H9 (cell line): ENCODE measurements around the gene GRIK4. TPM values are rescaled to one million over a fixed set of nuclear protein-coding genes. Genes with fewer than 3 reads are reported as not detected.

Source experiments
- DNase-seq: peaks from one replicate; pipeline ENCODE4 v3.0.0-alpha.2; 2017
- H2AFZ ChIP-seq: one replicate; pipeline ENCODE4 v1.6.1; 2013; ENCODE audit warnings: mild to moderate bottlenecking, low read length, control low read depth, moderate library complexity
- H2AK5ac ChIP-seq: 2 replicates; pipeline ENCODE4 v1.6.1; 2013; ENCODE audit warnings: low read length, control low read depth, mixed read lengths; ENCODE audit not compliant: insufficient read length
- H2BK120ac ChIP-seq: one replicate; pipeline ENCODE4 v1.6.1; 2013; ENCODE audit warnings: low read depth, mild to moderate bottlenecking, low read length, control low read depth, inconsistent platforms; ENCODE audit not compliant: poor library complexity, severe bottlenecking
- H2BK12ac ChIP-seq: 2 replicates; pipeline ENCODE4 v1.6.1; 2013; ENCODE audit warnings: low read length, control low read depth, mixed read lengths, low read depth; ENCODE audit not compliant: insufficient read length
- H2BK15ac ChIP-seq: 2 replicates; pipeline ENCODE4 v1.6.1; 2013; ENCODE audit warnings: low read depth, low read length, control low read depth
- H2BK20ac ChIP-seq: one replicate; pipeline ENCODE4 v1.6.1; 2013; ENCODE audit warnings: low read depth, mild to moderate bottlenecking, low read length, control low read depth, inconsistent platforms; ENCODE audit not compliant: poor library complexity, severe bottlenecking
- H2BK5ac ChIP-seq: 2 replicates; pipeline ENCODE4 v1.6.1; 2013; ENCODE audit warnings: low read length, control low read depth, mixed read lengths; ENCODE audit not compliant: insufficient read length
- H3K14ac ChIP-seq: 2 replicates; pipeline ENCODE4 v1.6.1; 2013; ENCODE audit warnings: low read length, control low read depth; ENCODE audit not compliant: insufficient read depth
- H3K18ac ChIP-seq: 2 replicates; pipeline ENCODE4 v1.6.1; 2013; ENCODE audit warnings: low read depth, mild to moderate bottlenecking, mixed read lengths, low read length, control low read depth; ENCODE audit not compliant: insufficient read length
- H3K23ac ChIP-seq: 2 replicates; pipeline ENCODE4 v1.6.1; 2013; ENCODE audit warnings: low read length, control low read depth, mixed read lengths, low read depth; ENCODE audit not compliant: insufficient read length
- H3K23me2 ChIP-seq: 2 replicates; pipeline ENCODE4 v1.6.1; 2013; ENCODE audit warnings: low read depth, mild to moderate bottlenecking, mixed read lengths, low read length, control low read depth; ENCODE audit not compliant: insufficient read length, poor library complexity, severe bottlenecking
- H3K27ac ChIP-seq: 2 replicates; pipeline ENCODE4 v1.5.1; 2013; ENCODE audit warnings: low read length, control low read depth, mixed read lengths, low read depth; ENCODE audit not compliant: insufficient read length
- H3K27me3 ChIP-seq: 2 replicates; pipeline ENCODE4 v1.6.1; 2013; ENCODE audit warnings: low read length, control low read depth, inconsistent platforms; ENCODE audit not compliant: insufficient read depth
- H3K4ac ChIP-seq: 2 replicates; pipeline ENCODE4 v1.6.1; 2013; ENCODE audit warnings: low read depth, mild to moderate bottlenecking, control low read depth, inconsistent platforms, low read length, moderate library complexity
- H3K4me1 ChIP-seq: 2 replicates; pipeline ENCODE4 v1.6.1; 2013; ENCODE audit warnings: low read length, control low read depth, inconsistent platforms; ENCODE audit not compliant: insufficient read depth
- H3K4me2 ChIP-seq: 2 replicates; pipeline ENCODE4 v1.6.1; 2013; ENCODE audit warnings: low read length, control low read depth, mixed read lengths; ENCODE audit not compliant: insufficient read length, insufficient read depth
- H3K56ac ChIP-seq: 2 replicates; pipeline ENCODE4 v1.6.1; 2013; ENCODE audit warnings: low read depth, mild to moderate bottlenecking, mixed read lengths, low read length, control low read depth; ENCODE audit not compliant: insufficient read length
- H3K79me1 ChIP-seq: 2 replicates; pipeline ENCODE4 v1.6.1; 2013; ENCODE audit warnings: low read depth, mild to moderate bottlenecking, moderate library complexity, low read length, control low read depth, inconsistent platforms; ENCODE audit not compliant: insufficient read depth, poor library complexity, severe bottlenecking
- H3K79me2 ChIP-seq: 2 replicates; pipeline ENCODE4 v1.6.1; 2013; ENCODE audit warnings: low read length, control low read depth, inconsistent platforms; ENCODE audit not compliant: insufficient read depth
- H3K9ac ChIP-seq: 2 replicates; pipeline ENCODE4 v1.6.1; 2013; ENCODE audit warnings: low read length, control low read depth, mixed read lengths; ENCODE audit not compliant: insufficient read length; ENCODE audit errors: extremely low read depth
- H3K9me3 ChIP-seq: one replicate; pipeline ENCODE4 v1.6.1; 2013; ENCODE audit warnings: low read depth, low read length, inconsistent platforms; ENCODE audit not compliant: control insufficient read depth
- H3T11ph ChIP-seq: one replicate; pipeline ENCODE4 v1.6.1; 2013; ENCODE audit warnings: mild to moderate bottlenecking, low read length, control low read depth, inconsistent platforms
- H4K20me1 ChIP-seq: one replicate; pipeline ENCODE4 v1.6.1; 2013; ENCODE audit not compliant: control insufficient read depth, insufficient read length, insufficient read depth
- H4K5ac ChIP-seq: 2 replicates; pipeline ENCODE4 v1.6.1; 2013; ENCODE audit warnings: low read depth, mild to moderate bottlenecking, mixed read lengths, low read length, control low read depth; ENCODE audit not compliant: insufficient read length
- H4K8ac ChIP-seq: replicated peaks from 2 replicates; pipeline ENCODE4 v1.6.1; 2013; ENCODE audit warnings: low read length, control low read depth, mixed read lengths, low read depth; ENCODE audit not compliant: insufficient read length
- H4K91ac ChIP-seq: 2 replicates; pipeline ENCODE4 v1.6.1; 2013; ENCODE audit warnings: low read depth, mild to moderate bottlenecking, moderate library complexity, mixed read lengths, low read length, control low read depth; ENCODE audit not compliant: insufficient read length
- H3K27ac Mint-ChIP-seq, 3 experiments: 2 replicates in 2 of 3; 3 replicates in 1 of 3; pipeline ENCODE4 v1.8.0; 2020 to 2021; ENCODE audit warnings: mixed read lengths in 3 of 3, mild to moderate bottlenecking in 1 of 3, moderate library complexity in 1 of 3
- H3K27me3 Mint-ChIP-seq: 2 replicates; pipeline ENCODE4 v1.8.0; 2021; ENCODE audit warnings: low read depth, mild to moderate bottlenecking, moderate library complexity, mixed read lengths
- H3K36me3 Mint-ChIP-seq, 3 experiments: 2 replicates in 2 of 3; 3 replicates in 1 of 3; pipeline ENCODE4 v1.8.0; 2020 to 2021; ENCODE audit warnings: low read depth in 3 of 3, mixed read lengths in 3 of 3; ENCODE audit not compliant: insufficient read depth in 1 of 3
- H3K4me1 Mint-ChIP-seq, 2 experiments: 2 replicates each; pipeline ENCODE4 v1.8.0; 2020; ENCODE audit warnings: mixed read lengths in 2 of 2
- H3K4me3 Mint-ChIP-seq, 2 experiments: 2 replicates in 1 of 2; 3 replicates in 1 of 2; pipeline ENCODE4 v1.8.0; 2020 to 2021; ENCODE audit warnings: mild to moderate bottlenecking in 2 of 2, mixed read lengths in 2 of 2, moderate library complexity in 1 of 2
- H3K9me3 Mint-ChIP-seq, 2 experiments: 2 replicates in 1 of 2; 3 replicates in 1 of 2; pipeline ENCODE4 v1.8.0; 2020; ENCODE audit warnings: mild to moderate bottlenecking in 2 of 2, mixed read lengths in 2 of 2, moderate library complexity in 1 of 2
- WGBS: extraction: QIAGEN DNeasy Blood & Tissue Kit; methylation state at CpG from one replicate; pipeline ENCODE4 v1.1.7; 2013; ENCODE audit warnings: missing lambda C conversion rate, low lambda C conversion rate, mixed read lengths; ENCODE audit not compliant: insufficient read length; ENCODE audit errors: extremely low coverage; 5-methylcytosine and 5-hydroxymethylcytosine counted together
- total RNA-seq: library from RNA; stranded (reverse); gene quantifications from 2 replicates; pipeline ENCODE4 v1.2.1, GENCODE V29; 2021
- TF ChIP-seq, protein P1 (sequence below): fragments of 200-600 bp; sonication (generic); conservative IDR thresholded peaks from 3 replicates; pipeline ENCODE4 v1.8.0; 2021; ENCODE audit warnings: antibody characterized with exemption, mild to moderate bottlenecking

The GRIK4 gene
- total RNA-seq, 1 experiment from 2014 or later: 2.3 TPM

DNA sequence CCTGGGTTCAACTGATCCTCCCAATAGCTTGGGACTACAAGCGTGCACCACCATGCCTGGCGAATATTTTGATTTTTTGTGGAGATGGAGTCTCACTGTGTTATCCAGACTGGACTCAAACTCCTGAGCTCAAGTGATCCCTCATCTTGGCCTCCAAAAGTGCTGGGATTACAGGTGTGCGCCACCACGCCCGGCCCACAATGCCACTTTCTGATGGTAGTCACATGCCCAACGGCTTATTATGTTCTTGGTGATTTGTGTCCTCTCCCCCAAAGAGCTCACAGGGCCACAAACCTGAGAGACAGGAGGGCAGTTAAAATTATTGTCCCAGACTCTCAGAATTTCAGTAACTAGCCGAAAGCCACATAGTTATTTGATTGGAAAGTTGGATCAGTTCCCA is 9.6 kb downstream of the GRIK4 start:
- Histone ChIP-seq H3K27me3 (no peaks in the 10 kb centered on the region), H4K91ac (no peak overlapping the region), H3K79me2 (no peaks in the 10 kb centered on the region), H2BK120ac (no peak overlapping the region), H3K14ac (no peak overlapping the region), H4K8ac (no peak overlapping the region), H3K23ac (no peak overlapping the region), H3K56ac (no peak overlapping the region), H3T11ph (no peak overlapping the region), H3K9ac (no peak overlapping the region), H3K4me2 (no peak overlapping the region), H3K18ac (no peak overlapping the region), H3K23me2 (no peaks in the 10 kb centered on the region), H3K4me1 (peaks cover 5% of the 10 kb centered on the region; the same call in 1 of the 2 replicates), H4K20me1 (no peaks in the 10 kb centered on the region), H4K5ac (no peak overlapping the region), H2BK15ac (no peak overlapping the region), H2BK20ac (no peak overlapping the region), H3K4ac (no peak overlapping the region), H2AK5ac (no peak overlapping the region), H2BK12ac (no peak overlapping the region), H3K27ac (no peak overlapping the region), H2AFZ (no peak overlapping the region), H3K79me1 (no peaks in the 10 kb centered on the region), H3K9me3 (no peaks in the 10 kb centered on the region), H2BK5ac (no peak overlapping the region)
- peaks cover 23% of the 10 kb centered on the region for H3K27me3 Mint-ChIP-seq
- H3K9me3 Mint-ChIP-seq: no peaks in the 10 kb centered on the region
- no peak overlapping the region for H3K4me3 Mint-ChIP-seq
- peaks cover 39 to 44% of the 10 kb centered on the region in 2 experiments for H3K4me1 Mint-ChIP-seq
- TF ChIP-seq, protein P1, sequence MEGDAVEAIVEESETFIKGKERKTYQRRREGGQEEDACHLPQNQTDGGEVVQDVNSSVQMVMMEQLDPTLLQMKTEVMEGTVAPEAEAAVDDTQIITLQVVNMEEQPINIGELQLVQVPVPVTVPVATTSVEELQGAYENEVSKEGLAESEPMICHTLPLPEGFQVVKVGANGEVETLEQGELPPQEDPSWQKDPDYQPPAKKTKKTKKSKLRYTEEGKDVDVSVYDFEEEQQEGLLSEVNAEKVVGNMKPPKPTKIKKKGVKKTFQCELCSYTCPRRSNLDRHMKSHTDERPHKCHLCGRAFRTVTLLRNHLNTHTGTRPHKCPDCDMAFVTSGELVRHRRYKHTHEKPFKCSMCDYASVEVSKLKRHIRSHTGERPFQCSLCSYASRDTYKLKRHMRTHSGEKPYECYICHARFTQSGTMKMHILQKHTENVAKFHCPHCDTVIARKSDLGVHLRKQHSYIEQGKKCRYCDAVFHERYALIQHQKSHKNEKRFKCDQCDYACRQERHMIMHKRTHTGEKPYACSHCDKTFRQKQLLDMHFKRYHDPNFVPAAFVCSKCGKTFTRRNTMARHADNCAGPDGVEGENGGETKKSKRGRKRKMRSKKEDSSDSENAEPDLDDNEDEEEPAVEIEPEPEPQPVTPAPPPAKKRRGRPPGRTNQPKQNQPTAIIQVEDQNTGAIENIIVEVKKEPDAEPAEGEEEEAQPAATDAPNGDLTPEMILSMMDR: no peak
- no peak for DNase-seq
- no peak overlapping the region for H3K27ac Mint-ChIP-seq
- WGBS: no CpG with 5 or more reads among the region's 7 CpGs
- H3K36me3 Mint-ChIP-seq: no peaks in the 10 kb centered on the region; a peak in 1 of 7 replicates
